ENCODE results near the gene HBD. TPM values are rescaled to one million over a fixed set of nuclear protein-coding genes. Genes with fewer than 3 reads are reported as not detected.

The HBD gene
- total RNA-seq, 1 experiment from 2014 or later = not detected

GRCh38 chr11:5203366-5203765, 30.9 kb downstream of the HBD start:
- DNase-seq (ENCODE audit: low spot score) = no peak
- in situ Hi-C loops (cut with HindIII; ENCODE audit: low sequenced_read_pairs) = no loop called here

GRCh38 chr11:5200582-5200981, 33.7 kb downstream of the HBD start, which contains the start of gene OR51V1:
TSS of gene OR51V1 (minus strand) at chr11:5200682. CDS start at chr11:5200682, 0 bp downstream.
- in situ Hi-C loops (cut with HindIII; ENCODE audit: low sequenced_read_pairs) = no loop called here
- DNase-seq (ENCODE audit: low spot score) = no peak

- in situ Hi-C loops (cut with HindIII; ENCODE audit: low sequenced_read_pairs) = no loop called here
- no peak for DNase-seq (ENCODE audit: low spot score)
Measured at GRCh38 chr11:5198285-5198684, 36.0 kb downstream of the HBD start.

- in situ Hi-C loops (cut with HindIII; ENCODE audit: low sequenced_read_pairs) = no loop called here
- peak; percentile 49 for DNase-seq (ENCODE audit: low spot score)
Measured at GRCh38 chr11:5197536-5197935, 36.7 kb downstream of the HBD start.

- DNase-seq (ENCODE audit: low spot score) = peak; percentile 73
- in situ Hi-C loops (cut with HindIII; ENCODE audit: low sequenced_read_pairs) = no loop called here
Measured at GRCh38 chr11:5196731-5197130, 37.6 kb downstream of the HBD start.

- peak; percentile 85 for DNase-seq (ENCODE audit: low spot score)
- in situ Hi-C loops (cut with HindIII; ENCODE audit: low sequenced_read_pairs) = no loop called here
Measured at GRCh38 chr11:5196067-5196466, 38.2 kb downstream of the HBD start.

- in situ Hi-C loops (cut with HindIII; ENCODE audit: low sequenced_read_pairs) = no loop called here
- DNase-seq (ENCODE audit: low spot score) = no peak
Measured at GRCh38 chr11:5192738-5193137, 41.5 kb downstream of the HBD start.

- DNase-seq (ENCODE audit: low spot score) = no peak
- in situ Hi-C loops (cut with HindIII; ENCODE audit: low sequenced_read_pairs) = no loop called here
Measured at GRCh38 chr11:5188201-5188600, 46.1 kb downstream of the HBD start.

Other genes with a start within 250 kb of the HBD start
- gene OR51L1, start 239.6 kb downstream of the HBD start, total RNA-seq (2014; rRNA removed; shearing (Covaris generic)) = not detected in 2 replicates
- gene OR52J3, start 188.0 kb downstream of the HBD start, total RNA-seq (2014; rRNA removed; shearing (Covaris generic)) = not detected in 2 replicates
- gene OR52E2, start 174.9 kb downstream of the HBD start, total RNA-seq (2014; rRNA removed; shearing (Covaris generic)) = not detected in 2 replicates
- not detected in 2 replicates for gene OR52E1, start 164.9 kb downstream of the HBD start, total RNA-seq (2014; rRNA removed; shearing (Covaris generic))
- gene OR52A5, start 96.1 kb downstream of the HBD start, total RNA-seq (2014; rRNA removed; shearing (Covaris generic)) = not detected in 2 replicates
- gene OR52A1, start 79.7 kb downstream of the HBD start, total RNA-seq (2014; rRNA removed; shearing (Covaris generic)) = not detected in 2 replicates
- gene OR51V1, start 33.8 kb downstream of the HBD start, total RNA-seq (2014; rRNA removed; shearing (Covaris generic)) = not detected in 2 replicates
- not detected in 2 replicates for gene HBB, start 7.4 kb downstream of the HBD start, total RNA-seq (2014; rRNA removed; shearing (Covaris generic))
- gene HBG1, start 15.4 kb upstream of the HBD start, total RNA-seq (2014; rRNA removed; shearing (Covaris generic)) = not detected in 2 replicates
- gene HBG2, start 20.3 kb upstream of the HBD start, total RNA-seq (2014; rRNA removed; shearing (Covaris generic)) = not detected in 2 replicates
- not detected in 2 replicates for gene HBE1, start 35.5 kb upstream of the HBD start, total RNA-seq (2014; rRNA removed; shearing (Covaris generic))
- not detected in 2 replicates for gene OR51B4, start 67.5 kb upstream of the HBD start, total RNA-seq (2014; rRNA removed; shearing (Covaris generic))
- not detected in 2 replicates for gene OR51B2, start 89.8 kb upstream of the HBD start, total RNA-seq (2014; rRNA removed; shearing (Covaris generic))
- gene OR51B5, start 109.0 kb upstream of the HBD start, total RNA-seq (2014; rRNA removed; shearing (Covaris generic)) = not detected in 2 replicates
- gene OR51B6, start 117.0 kb upstream of the HBD start, total RNA-seq (2014; rRNA removed; shearing (Covaris generic)) = not detected in 2 replicates
- not detected in 2 replicates for gene OR51M1, start 149.3 kb upstream of the HBD start, total RNA-seq (2014; rRNA removed; shearing (Covaris generic))
- not detected in 2 replicates for gene OR51Q1, start 187.6 kb upstream of the HBD start, total RNA-seq (2014; rRNA removed; shearing (Covaris generic))
- not detected in 2 replicates for gene OR51I1, start 207.0 kb upstream of the HBD start, total RNA-seq (2014; rRNA removed; shearing (Covaris generic))
- not detected in 2 replicates for gene OR51I2, start 214.8 kb upstream of the HBD start, total RNA-seq (2014; rRNA removed; shearing (Covaris generic))